DMS79 (cell line): ENCODE results near the gene MAP7.

Experiments
- DNase-seq: peaks from one replicate; lab custom pipeline; 2025; lab: John Stamatoyannopoulos, UW

The MAP7 gene

DNA sequence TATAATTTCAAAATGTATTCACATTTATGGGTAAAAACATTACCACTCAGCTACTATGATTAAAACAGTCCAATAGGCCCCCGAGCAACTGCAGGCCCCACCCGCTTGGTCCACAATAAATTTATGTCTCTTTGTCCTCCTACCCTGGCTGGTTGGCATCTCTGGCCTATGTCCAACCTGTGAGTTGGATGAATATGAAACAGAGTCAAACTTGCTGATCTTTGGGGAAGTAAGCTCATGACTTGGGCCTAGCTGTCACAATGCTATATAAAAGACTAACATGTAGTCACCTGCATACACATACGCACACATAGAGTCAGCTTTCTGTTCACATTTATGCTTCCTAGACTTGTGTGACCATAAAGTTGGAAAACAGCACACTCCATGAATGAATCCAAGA is 20.5 kb downstream of the MAP7 start:
- DNase-seq = no peak

- no peak for DNase-seq
Observed at GRCh38 chr6:136528477-136528876, 21.7 kb downstream of the MAP7 start.

GRCh38 chr6:136527831-136528230 is 22.4 kb downstream of the MAP7 start:
- DNase-seq = no peak

DNA sequence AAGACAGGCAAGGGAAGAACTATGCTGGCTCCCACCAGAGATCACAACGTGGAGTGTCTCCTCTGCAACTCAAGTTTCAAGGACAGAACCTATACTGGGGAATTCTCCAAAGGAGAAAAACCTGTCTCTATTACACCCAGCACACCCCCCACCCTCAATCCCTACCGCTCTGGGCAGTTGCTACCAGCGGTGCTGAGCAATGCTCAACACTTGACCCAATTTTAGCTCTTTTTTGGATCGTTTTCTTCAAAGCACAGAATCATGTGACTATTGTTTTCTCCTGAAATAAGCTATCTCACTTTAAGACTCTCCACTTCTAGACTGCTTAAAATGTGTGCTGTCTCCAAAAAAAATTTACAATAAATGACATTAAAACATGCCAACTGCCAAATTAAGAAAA is 23.3 kb downstream of the MAP7 start:
- DNase-seq = no peak

- peak; percentile 39 for DNase-seq
Observed at GRCh38 chr6:136526196-136526930, 23.9 kb downstream of the MAP7 start.

DNA sequence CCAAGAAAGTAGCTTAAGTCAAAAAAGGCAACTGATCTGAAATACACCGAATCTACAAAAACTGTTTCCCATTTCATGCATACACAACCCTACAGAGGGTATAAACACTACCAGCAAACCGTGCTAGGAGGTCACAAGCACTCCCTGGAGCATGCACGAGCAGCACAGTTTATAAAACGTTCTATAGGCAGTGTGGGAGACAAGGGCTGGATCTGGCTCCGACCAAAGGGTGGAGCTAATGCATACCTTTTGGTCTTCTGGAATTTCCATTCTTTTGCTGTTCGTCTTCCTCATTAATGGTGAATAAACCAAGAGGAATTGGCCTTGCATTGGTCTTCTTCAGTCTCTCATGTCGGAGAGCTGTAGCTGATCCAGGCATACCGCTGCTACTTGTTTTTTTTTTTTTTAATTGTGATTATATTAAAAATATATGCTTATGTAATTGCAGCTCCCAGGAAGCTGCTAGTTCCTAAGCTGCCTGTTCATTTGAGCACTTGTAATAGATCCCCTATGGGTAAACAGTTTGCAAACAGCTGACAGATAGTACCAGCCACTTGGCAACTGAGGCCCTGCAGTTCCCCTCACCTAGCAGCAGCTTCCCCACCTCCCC is 24.5 kb downstream of the MAP7 start:
- no peak for DNase-seq

DNA sequence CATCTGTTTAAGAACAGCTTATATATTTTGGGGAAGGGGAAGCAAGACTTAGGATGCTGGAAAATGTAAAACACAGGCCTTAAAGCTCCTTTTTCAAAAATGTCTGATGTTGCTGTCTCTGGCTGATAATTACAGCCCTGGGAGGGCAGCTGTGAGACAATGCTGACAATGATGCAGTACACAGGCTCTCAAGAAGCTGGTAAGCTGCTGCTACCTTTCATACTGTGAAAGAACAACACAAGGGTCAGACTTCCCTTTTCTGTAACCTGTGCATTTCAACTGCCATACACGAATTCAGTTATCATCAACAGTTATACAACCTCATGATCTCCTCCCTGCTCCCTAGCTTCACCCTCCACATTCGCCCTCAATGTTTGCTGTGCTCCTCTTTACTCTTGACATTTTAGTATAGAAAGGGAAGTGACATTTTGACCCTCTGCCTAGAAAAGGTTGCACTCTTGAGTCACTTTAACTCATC is 25.2 kb downstream of the MAP7 start:
- DNase-seq = no peak

DNA sequence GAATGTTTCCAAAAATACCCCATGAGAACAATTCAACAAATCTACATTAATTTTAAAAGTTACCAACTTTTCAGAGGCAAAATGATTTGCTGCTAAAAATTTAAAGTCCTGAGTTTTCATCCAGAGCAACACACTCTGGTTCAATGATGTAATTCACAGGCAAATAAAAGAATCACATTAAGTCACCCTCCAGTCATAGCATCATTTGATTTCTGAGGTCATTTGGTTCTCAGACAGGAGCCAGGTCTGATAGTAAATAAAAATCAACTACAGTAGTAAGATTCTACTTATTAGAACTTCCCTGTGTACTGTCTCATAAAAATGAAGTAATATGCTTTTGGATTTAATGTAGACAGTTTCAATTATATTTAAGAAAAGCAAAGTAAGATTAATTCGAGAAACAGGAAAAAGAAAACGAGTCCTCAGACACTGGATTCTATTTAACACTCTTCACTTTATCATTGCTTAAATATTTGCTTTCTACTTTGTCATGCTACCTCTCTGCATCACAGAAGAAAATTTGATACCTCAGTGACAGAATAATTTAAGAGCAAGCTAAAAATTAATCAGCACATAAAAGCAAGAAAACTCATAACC is 25.8 kb downstream of the MAP7 start:
- no peak for DNase-seq

DNA sequence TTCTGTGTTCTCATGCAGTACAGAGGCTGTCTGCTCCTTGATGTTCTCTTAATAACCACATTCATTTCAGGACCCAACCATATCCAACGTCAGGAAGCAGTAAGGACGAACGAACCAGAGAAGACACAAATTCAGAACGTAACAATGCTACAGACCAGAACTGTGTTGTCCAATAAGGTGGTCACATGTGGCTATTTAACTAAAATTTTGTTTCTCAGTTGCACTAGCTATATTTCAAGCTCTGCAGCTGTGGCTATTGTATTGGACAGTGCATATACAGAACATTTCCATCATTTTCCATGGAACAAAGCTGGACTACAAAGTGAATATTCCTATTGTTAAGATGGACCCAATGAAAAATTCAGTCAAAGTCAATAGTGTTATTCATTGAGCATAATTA is 27.0 kb downstream of the MAP7 start:
- no peak for DNase-seq

- DNase-seq = no peak
Observed at GRCh38 chr6:136522636-136523035, 27.6 kb downstream of the MAP7 start.

- no peak for DNase-seq
Observed at GRCh38 chr6:136521911-136522310, 28.3 kb downstream of the MAP7 start.

- DNase-seq = no peak
Observed at GRCh38 chr6:136521427-136521826, 28.8 kb downstream of the MAP7 start.

DNA sequence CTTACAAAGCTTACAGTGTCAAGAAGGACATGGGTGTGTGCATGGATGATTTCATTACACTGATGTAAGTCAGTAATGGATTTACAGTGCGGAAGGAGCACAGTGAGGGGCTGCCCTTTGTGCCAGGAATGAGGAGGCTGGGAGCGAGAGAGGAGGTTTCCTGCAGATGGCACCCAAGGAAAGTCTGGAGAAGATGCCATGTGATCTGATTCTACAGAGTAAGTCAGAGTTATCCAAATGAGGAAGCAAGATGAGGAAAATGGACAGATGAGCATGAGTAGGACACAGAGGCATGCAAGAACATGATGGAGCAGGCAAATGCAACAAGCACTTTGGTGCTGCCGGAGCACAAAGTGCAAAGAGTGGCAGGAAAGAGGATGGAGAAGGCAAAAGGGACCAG is 29.7 kb downstream of the MAP7 start:
- DNase-seq = no peak

GRCh38 chr6:136517582-136517981 is 32.6 kb downstream of the MAP7 start:
- DNase-seq = no peak

DNA sequence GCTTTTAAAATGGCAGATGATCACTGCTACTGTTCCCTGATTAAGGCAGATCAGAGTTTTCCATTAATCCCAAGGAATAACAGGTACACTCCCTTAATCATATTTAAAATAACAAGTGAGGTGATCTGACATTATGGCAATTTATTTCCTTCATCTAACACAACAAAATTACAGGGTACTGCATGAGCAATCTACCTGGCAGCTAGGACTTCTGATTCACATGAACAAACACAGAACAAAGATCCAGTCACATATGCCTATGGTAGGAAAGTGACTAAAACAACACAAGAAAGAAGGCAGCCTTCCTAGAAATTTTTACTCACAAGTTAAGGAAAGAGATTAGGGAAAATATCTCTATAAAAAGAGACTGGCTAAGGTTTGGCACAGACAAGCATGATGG is 33.2 kb downstream of the MAP7 start:
- DNase-seq = no peak

- DNase-seq = no peak
Observed at GRCh38 chr6:136514591-136514990, 35.6 kb downstream of the MAP7 start.

DNA sequence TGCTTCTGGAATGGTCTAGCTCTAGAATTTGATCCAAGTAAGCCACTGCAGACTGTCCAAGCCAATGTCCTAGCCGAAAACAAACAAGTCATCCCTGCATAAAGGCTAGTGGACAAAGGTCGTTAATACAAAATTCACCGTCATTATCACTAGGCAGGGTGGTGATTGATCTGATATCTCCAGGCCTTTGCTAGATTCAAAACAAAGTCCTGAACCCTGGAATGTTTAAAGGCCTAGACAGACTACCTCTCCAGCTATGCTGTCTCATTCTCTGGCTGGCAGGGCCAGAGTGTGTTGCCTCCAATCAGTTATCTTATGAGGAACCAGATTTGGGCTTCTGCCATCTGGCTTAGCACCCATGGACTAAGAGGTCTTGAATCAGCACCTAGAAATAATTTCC is 38.3 kb downstream of the MAP7 start:
- no peak for DNase-seq

- DNase-seq = no peak
Observed at GRCh38 chr6:136511397-136511796, 38.8 kb downstream of the MAP7 start.

DNA sequence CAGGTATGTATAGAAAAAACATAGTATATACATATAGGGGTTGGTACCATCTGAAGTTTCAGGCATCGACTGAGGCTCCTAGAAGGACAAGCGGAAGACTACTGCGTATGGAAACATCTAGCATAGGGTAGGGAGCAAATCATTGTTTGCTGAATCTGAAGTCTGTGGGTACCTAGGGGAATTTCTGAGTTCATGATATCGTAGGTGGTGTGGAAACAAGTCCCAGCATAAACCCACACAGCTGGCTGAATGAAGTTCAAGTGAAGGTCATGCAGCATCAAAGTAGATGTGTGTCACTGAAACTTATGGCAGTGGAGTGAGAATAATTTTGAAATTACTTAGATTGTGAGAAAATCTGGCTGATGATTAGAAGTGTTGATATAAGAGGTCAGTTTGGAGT is 39.4 kb downstream of the MAP7 start:
- no peak for DNase-seq

- DNase-seq = no peak
Observed at GRCh38 chr6:136510299-136510698, 39.9 kb downstream of the MAP7 start.

GRCh38 chr6:136508725-136509392 is 41.4 kb downstream of the MAP7 start:
- DNase-seq = no peak

DNA sequence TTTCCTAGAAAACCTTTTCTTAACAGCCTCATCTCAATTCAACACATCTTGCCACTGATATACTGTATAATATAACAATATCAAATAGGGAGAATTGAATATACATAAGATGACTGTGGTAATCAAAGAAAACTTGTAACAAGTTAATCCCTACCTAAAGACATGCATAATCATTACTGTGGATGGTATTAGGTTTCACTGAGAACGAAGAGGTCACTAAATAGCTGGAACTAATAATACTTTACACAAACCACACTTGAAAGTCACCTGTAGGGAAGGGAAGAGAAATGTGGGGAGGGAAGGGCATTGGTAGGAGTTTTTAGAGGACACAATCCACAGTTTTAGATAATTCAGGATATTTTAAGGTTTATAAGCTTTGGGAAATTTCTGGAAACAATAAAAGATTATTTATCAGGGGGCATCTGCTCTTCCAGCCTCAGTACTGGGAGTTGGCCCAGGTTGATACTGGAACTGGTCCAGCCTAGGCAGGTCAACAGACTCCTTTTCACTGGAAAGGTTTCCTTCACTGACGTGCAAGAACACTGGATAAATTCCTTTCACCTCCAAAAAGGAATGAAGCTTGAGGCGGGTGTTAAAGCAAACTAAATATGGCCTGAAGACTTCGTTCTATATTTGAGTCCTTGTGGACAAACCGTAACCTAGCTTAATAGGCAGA is 44.0 kb downstream of the MAP7 start:
- DNase-seq = no peak
